ENCODE data around the gene ATF7. TPM values are rescaled to one million over a fixed set of nuclear protein-coding genes. Genes with fewer than 3 reads are reported as not detected.

ATF7 gene
- total and polyA plus RNA-seq, 9 of the 15 experiments (the other 6 are each of a cell fraction or from before 2014, with no cell fraction given): 10.6 to 30.4 (median 20.7) TPM

GRCh38 chr12:53563452-53564028 lies 62.6 kb downstream of the ATF7 start:
- H3K9me1 ChIP-seq (ENCODE audit: control insufficient read depth, insufficient read depth, low read length): no peaks in the 10 kb centered on the region
- no peak overlapping the region for H3K27ac ChIP-seq (ENCODE audit: extremely low read depth, low read depth, low read length)
- H3K36me3 ChIP-seq (ENCODE audit: control insufficient read depth, insufficient read depth, low read length): no peaks in the 10 kb centered on the region
- H2AFZ ChIP-seq (ENCODE audit: low read depth, low read length): no peak overlapping the region
- no TSS peak for BruUV-seq (replicated peaks)
- no peak for ATAC-seq
- H3K9me3 ChIP-seq (replicated peaks; ENCODE audit: control insufficient read depth, insufficient read depth, low read depth, low read length): no peaks in the 10 kb centered on the region
- DNase-seq (ENCODE audit: extremely low read depth in 1 of 4, low spot score in 3 of 4): no peak
- H4K20me1 ChIP-seq (replicated peaks; ENCODE audit: control insufficient read depth, insufficient read depth, low read length): no peaks in the 10 kb centered on the region
- H3K27me3 ChIP-seq (ENCODE audit: control insufficient read depth in 2 of 2, insufficient read depth in 2 of 2, low read length in 2 of 2): no peaks in the 10 kb centered on the region
- 89% methylated on average over 2 of the region's 2 CpGs for WGBS (ENCODE audit: insufficient coverage, low coverage, missing lambda C conversion rate)
- H3K9ac ChIP-seq (ENCODE audit: insufficient read depth in 1 of 2, low read depth in 2 of 2, low read length in 2 of 2): no peak overlapping the region
- intact Hi-C loops (cut with micrococcal nuclease) (no loop called here), in situ Hi-C loops (cut with MboI) (no loop called here)
- no peak overlapping the region for H3K4me3 ChIP-seq
- TF ChIP-seq BRD4 (IDR thresholded peaks at IDR 0.05) (no peak), BCOR (IDR thresholded peaks at IDR 0.05) (no peak)
- CTCF ChIA-PET (ENCODE audit: low intra/inter-chr PET ratio): no interaction called here
- POLR2A ChIA-PET: no interaction called here
- no peak for FAIRE-seq
- no peaks in the 10 kb centered on the region for H3K79me2 ChIP-seq (ENCODE audit: control insufficient read depth, insufficient read depth, low read length)
- H3K4me1 ChIP-seq (replicated peaks in 1 of 2; ENCODE audit: control insufficient read depth in 2 of 2, insufficient read depth in 2 of 2, low read length in 2 of 2): no peaks in the 10 kb centered on the region
- H3K4me2 ChIP-seq (ENCODE audit: insufficient read depth, low read length): no peak overlapping the region

GRCh38 chr12:53561590-53561953 lies 64.6 kb downstream of the ATF7 start:
- WGBS (ENCODE audit: insufficient coverage, low coverage, missing lambda C conversion rate): 93% methylated on average over 1 of the region's 1 CpG
- no peak for TF ChIP-seq ELF4 (CRISPR knock-in tag; IDR thresholded peaks at IDR 0.05)
- TF ChIP-seq EHMT2 (IDR thresholded peaks at IDR 0.05): no peak
- TF ChIP-seq NR2C2 (CRISPR knock-in tag; IDR thresholded peaks at IDR 0.05): no peak
- TF ChIP-seq NR2C2 (tag; IDR thresholded peaks at IDR 0.05): no peak
- TF ChIP-seq FOXP1 (CRISPR knock-in tag; IDR thresholded peaks at IDR 0.05): no peak

More at GRCh38 chr12:53561590-53561953, 64.6 kb downstream of the ATF7 start:
- intact Hi-C loops (cut with micrococcal nuclease) (no loop called here), in situ Hi-C loops (cut with MboI) (no loop called here)
- Histone ChIP-seq H3K79me2 (ENCODE audit: control insufficient read depth, insufficient read depth, low read length) (no peaks in the 10 kb centered on the region), H3K4me1 (replicated peaks in 1 of 2; ENCODE audit: control insufficient read depth in 2 of 2, insufficient read depth in 2 of 2, low read length in 2 of 2) (no peaks in the 10 kb centered on the region), H3K36me3 (ENCODE audit: control insufficient read depth, insufficient read depth, low read length) (no peaks in the 10 kb centered on the region), H3K9me1 (ENCODE audit: control insufficient read depth, insufficient read depth, low read length) (no peaks in the 10 kb centered on the region), H3K27ac (ENCODE audit: extremely low read depth, low read depth, low read length) (no peak overlapping the region), H3K4me3 (no peak overlapping the region), H2AFZ (ENCODE audit: low read depth, low read length) (no peak overlapping the region), H3K4me2 (ENCODE audit: insufficient read depth, low read length) (no peak overlapping the region), H3K27me3 (ENCODE audit: control insufficient read depth in 2 of 2, insufficient read depth in 2 of 2, low read length in 2 of 2) (no peaks in the 10 kb centered on the region), H3K9ac (ENCODE audit: insufficient read depth in 1 of 2, low read depth in 2 of 2, low read length in 2 of 2) (no peak overlapping the region), H3K9me3 (replicated peaks; ENCODE audit: control insufficient read depth, insufficient read depth, low read depth, low read length) (no peaks in the 10 kb centered on the region), H4K20me1 (replicated peaks; ENCODE audit: control insufficient read depth, insufficient read depth, low read length) (no peaks in the 10 kb centered on the region)
- ChIA-PET POLR2A (interaction anchor here (1.8 kb wide), 1 partner anchor 65 kb away, joined by 5 read pairs; the partner anchor contains the start of gene ATF7), CTCF (ENCODE audit: low intra/inter-chr PET ratio) (no interaction called here)
- FAIRE-seq (no peak), DNase-seq (ENCODE audit: extremely low read depth in 1 of 4, low spot score in 3 of 4) (no peak), ATAC-seq (no peak)
- BruUV-seq (replicated peaks): no TSS peak

Data from K562 (cell line).